GM13976 (cell line): ENCODE results near the gene UTS2B.

ENCODE experiments used
- DNase-seq: peaks from one replicate; pipeline ENCODE4 v3.0.0; 2012; ENCODE audit warnings: low spot score
- CTCF ChIP-seq: IDR thresholded peaks from 2 replicates; pipeline ENCODE4 v1.5.1; 2012; ENCODE audit warnings: borderline replicate concordance, mild to moderate bottlenecking; ENCODE audit not compliant: insufficient read depth; ENCODE audit errors: extremely low read depth, missing control alignments, control extremely low read depth
- in situ Hi-C: fragments of 300-500 bp; cut with MboI; formaldehyde crosslinking; loops from one replicate; pipeline ENCODE4 v1.12.0; 2022; ENCODE audit warnings: low sequenced_read_pairs, mixed read lengths, inconsistent platforms; ENCODE audit not compliant: unreplicated experiment

The UTS2B gene

GRCh38 chr3:191343913-191344312 lies 13.6 kb upstream of the UTS2B start:
- in situ Hi-C loops: no loop called here
- TF ChIP-seq CTCF: no peak
- DNase-seq: no peak

GRCh38 chr3:191343115-191343514 lies 12.8 kb upstream of the UTS2B start:
- in situ Hi-C loops: no loop called here
- DNase-seq: no peak
- TF ChIP-seq CTCF: no peak

- in situ Hi-C loops: no loop called here
- TF ChIP-seq CTCF: no peak
- no peak for DNase-seq
Measured at GRCh38 chr3:191342411-191342810, 12.1 kb upstream of the UTS2B start.

GRCh38 chr3:191342006-191342405 lies 11.7 kb upstream of the UTS2B start:
- no peak for DNase-seq
- in situ Hi-C loops: no loop called here
- TF ChIP-seq CTCF: no peak

GRCh38 chr3:191340966-191341365 lies 10.6 kb upstream of the UTS2B start:
- in situ Hi-C loops: no loop called here
- no peak for TF ChIP-seq CTCF
- no peak for DNase-seq

GRCh38 chr3:191340351-191340750 lies 10.0 kb upstream of the UTS2B start:
- in situ Hi-C loops: no loop called here
- TF ChIP-seq CTCF: no peak
- no peak for DNase-seq
